ENCODE results near the gene FOXL2.

DNA sequence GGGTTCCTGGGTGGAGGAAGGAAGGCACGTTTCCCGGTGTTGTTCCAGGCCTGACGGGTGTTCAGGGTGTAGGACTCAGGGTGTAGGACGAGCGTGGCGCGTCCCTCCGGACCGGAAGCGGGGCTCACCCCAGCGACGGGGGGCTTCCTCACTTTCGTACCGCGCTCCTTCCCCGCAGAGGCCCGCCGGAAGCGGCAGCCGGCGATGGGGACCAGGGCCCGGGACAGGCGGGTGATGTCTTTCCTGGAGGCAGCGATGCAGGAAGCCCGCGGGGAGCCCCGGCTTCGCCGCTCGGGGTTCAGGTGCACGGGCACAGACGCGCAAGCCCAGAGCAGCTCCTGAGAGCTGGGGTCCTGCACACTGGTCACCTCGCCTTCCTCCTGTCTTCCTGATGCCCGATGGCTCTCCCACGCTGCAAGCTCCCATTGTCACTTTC lies 13.5 kb upstream of the FOXL2 start:
- TF ChIP-seq, protein P1, sequence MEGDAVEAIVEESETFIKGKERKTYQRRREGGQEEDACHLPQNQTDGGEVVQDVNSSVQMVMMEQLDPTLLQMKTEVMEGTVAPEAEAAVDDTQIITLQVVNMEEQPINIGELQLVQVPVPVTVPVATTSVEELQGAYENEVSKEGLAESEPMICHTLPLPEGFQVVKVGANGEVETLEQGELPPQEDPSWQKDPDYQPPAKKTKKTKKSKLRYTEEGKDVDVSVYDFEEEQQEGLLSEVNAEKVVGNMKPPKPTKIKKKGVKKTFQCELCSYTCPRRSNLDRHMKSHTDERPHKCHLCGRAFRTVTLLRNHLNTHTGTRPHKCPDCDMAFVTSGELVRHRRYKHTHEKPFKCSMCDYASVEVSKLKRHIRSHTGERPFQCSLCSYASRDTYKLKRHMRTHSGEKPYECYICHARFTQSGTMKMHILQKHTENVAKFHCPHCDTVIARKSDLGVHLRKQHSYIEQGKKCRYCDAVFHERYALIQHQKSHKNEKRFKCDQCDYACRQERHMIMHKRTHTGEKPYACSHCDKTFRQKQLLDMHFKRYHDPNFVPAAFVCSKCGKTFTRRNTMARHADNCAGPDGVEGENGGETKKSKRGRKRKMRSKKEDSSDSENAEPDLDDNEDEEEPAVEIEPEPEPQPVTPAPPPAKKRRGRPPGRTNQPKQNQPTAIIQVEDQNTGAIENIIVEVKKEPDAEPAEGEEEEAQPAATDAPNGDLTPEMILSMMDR (IDR thresholded peaks at IDR 0.05), result no peak
- TF ChIP-seq, protein P2, sequence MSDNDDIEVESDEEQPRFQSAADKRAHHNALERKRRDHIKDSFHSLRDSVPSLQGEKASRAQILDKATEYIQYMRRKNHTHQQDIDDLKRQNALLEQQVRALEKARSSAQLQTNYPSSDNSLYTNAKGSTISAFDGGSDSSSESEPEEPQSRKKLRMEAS (IDR thresholded peaks at IDR 0.05), result no peak
- TF ChIP-seq JUNB (IDR thresholded peaks at IDR 0.05) (no peak), NFE2L2 (conservative IDR thresholded peaks at IDR 0.05; ENCODE audit: low read length) (no peak), MYC (IDR thresholded peaks at IDR 0.05; ENCODE audit: borderline replicate concordance, low read length) (no peak), NPAS2 (CRISPR knock-in tag; IDR thresholded peaks at IDR 0.05; ENCODE audit: borderline replicate concordance) (no peak), CEBPB (IDR thresholded peaks at IDR 0.05) (no peak), RCOR1 (IDR thresholded peaks at IDR 0.05; ENCODE audit: low read depth, low read length) (no peak), MAZ (IDR thresholded peaks at IDR 0.05; ENCODE audit: borderline replicate concordance, low read depth, low read length) (no peak), CHD4 (IDR thresholded peaks at IDR 0.05; ENCODE audit: borderline replicate concordance) (no peak), HDAC2 (IDR thresholded peaks at IDR 0.05) (no peak)
- TF ChIP-seq, protein P3, sequence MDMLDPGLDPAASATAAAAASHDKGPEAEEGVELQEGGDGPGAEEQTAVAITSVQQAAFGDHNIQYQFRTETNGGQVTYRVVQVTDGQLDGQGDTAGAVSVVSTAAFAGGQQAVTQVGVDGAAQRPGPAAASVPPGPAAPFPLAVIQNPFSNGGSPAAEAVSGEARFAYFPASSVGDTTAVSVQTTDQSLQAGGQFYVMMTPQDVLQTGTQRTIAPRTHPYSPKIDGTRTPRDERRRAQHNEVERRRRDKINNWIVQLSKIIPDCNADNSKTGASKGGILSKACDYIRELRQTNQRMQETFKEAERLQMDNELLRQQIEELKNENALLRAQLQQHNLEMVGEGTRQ (IDR thresholded peaks at IDR 0.05), result no peak
- TF ChIP-seq, protein P4, sequence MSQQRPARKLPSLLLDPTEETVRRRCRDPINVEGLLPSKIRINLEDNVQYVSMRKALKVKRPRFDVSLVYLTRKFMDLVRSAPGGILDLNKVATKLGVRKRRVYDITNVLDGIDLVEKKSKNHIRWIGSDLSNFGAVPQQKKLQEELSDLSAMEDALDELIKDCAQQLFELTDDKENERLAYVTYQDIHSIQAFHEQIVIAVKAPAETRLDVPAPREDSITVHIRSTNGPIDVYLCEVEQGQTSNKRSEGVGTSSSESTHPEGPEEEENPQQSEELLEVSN (IDR thresholded peaks at IDR 0.05; ENCODE audit: borderline replicate concordance, low read depth), result no peak
- TF ChIP-seq, protein P5, sequence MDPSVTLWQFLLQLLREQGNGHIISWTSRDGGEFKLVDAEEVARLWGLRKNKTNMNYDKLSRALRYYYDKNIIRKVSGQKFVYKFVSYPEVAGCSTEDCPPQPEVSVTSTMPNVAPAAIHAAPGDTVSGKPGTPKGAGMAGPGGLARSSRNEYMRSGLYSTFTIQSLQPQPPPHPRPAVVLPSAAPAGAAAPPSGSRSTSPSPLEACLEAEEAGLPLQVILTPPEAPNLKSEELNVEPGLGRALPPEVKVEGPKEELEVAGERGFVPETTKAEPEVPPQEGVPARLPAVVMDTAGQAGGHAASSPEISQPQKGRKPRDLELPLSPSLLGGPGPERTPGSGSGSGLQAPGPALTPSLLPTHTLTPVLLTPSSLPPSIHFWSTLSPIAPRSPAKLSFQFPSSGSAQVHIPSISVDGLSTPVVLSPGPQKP (IDR thresholded peaks at IDR 0.05; ENCODE audit: low read depth, low read length), result no peak
